ENCODE results near the gene CELSR1. TPM values are rescaled to one million over a fixed set of nuclear protein-coding genes. Genes with fewer than 3 reads are reported as not detected.

The CELSR1 gene
- total and polyA plus RNA-seq, 2 donors (not counting 1 experiment from before 2014, with no cell fraction given): 0.07 to 1.8 TPM

- H3K9me3 ChIP-seq (ENCODE audit: control insufficient read depth, insufficient read depth, low read depth, low read length): no peaks in the 10 kb centered on the region
- H2AFZ ChIP-seq (ENCODE audit: low read length): no peak overlapping the region
- H3K4me1 ChIP-seq (ENCODE audit: control insufficient read depth, extremely low read depth, insufficient read depth, low read length): no peaks in the 10 kb centered on the region
- H3K27me3 ChIP-seq (ENCODE audit: control insufficient read depth, insufficient read depth, low read length): no peaks in the 10 kb centered on the region
- DNase-seq (ENCODE audit: low read depth in 2 of 2): no peak
- no peaks in the 10 kb centered on the region for H3K36me3 ChIP-seq (ENCODE audit: control insufficient read depth, insufficient read depth, low read length)
- H3K9ac ChIP-seq (ENCODE audit: insufficient read depth, low read length): no peak overlapping the region
- H3K79me2 ChIP-seq (ENCODE audit: control insufficient read depth, insufficient read depth, low read length): no peaks in the 10 kb centered on the region
- H3K27ac ChIP-seq (ENCODE audit: insufficient read depth, low read length): no peak overlapping the region
- no peak overlapping the region for H3K4me2 ChIP-seq (ENCODE audit: extremely low read depth, insufficient read depth, low read length)
- no peak overlapping the region for H3K4me3 ChIP-seq (replicated peaks in 1 of 4; ENCODE audit: control extremely low read depth in 1 of 4, insufficient read depth in 1 of 4, low read depth in 3 of 4, low read length in 4 of 4)
- H4K20me1 ChIP-seq (ENCODE audit: control insufficient read depth, extremely low read depth, insufficient read depth, low read length): no peaks in the 10 kb centered on the region
- TF ChIP-seq CTCF (conservative IDR thresholded peaks at IDR 0.05 in 1 of 2, IDR thresholded peaks at IDR 0.05 in 1 of 2; ENCODE audit: low read depth in 1 of 2, low read length in 2 of 2) (no peak), EZH2 (IDR thresholded peaks at IDR 0.05; ENCODE audit: low read length, missing control alignments) (no peak)
Measured at GRCh38 chr22:46534177-46534776, 3.1 kb downstream of the CELSR1 start.

GRCh38 chr22:46533070-46533833 is 4.2 kb downstream of the CELSR1 start:
- Histone ChIP-seq H2AFZ (ENCODE audit: low read length) (no peak overlapping the region), H3K4me2 (ENCODE audit: extremely low read depth, insufficient read depth, low read length) (no peak overlapping the region), H3K27me3 (ENCODE audit: control insufficient read depth, insufficient read depth, low read length) (no peaks in the 10 kb centered on the region), H3K4me1 (ENCODE audit: control insufficient read depth, extremely low read depth, insufficient read depth, low read length) (no peaks in the 10 kb centered on the region), H3K9me3 (ENCODE audit: control insufficient read depth, insufficient read depth, low read depth, low read length) (no peaks in the 10 kb centered on the region), H3K36me3 (ENCODE audit: control insufficient read depth, insufficient read depth, low read length) (no peaks in the 10 kb centered on the region), H3K27ac (ENCODE audit: insufficient read depth, low read length) (no peak overlapping the region), H3K4me3 (replicated peaks in 1 of 4; ENCODE audit: control extremely low read depth in 1 of 4, insufficient read depth in 1 of 4, low read depth in 3 of 4, low read length in 4 of 4) (no peak overlapping the region), H3K79me2 (ENCODE audit: control insufficient read depth, insufficient read depth, low read length) (no peaks in the 10 kb centered on the region), H3K9ac (ENCODE audit: insufficient read depth, low read length) (no peak overlapping the region), H4K20me1 (ENCODE audit: control insufficient read depth, extremely low read depth, insufficient read depth, low read length) (no peaks in the 10 kb centered on the region)
- TF ChIP-seq CTCF (conservative IDR thresholded peaks at IDR 0.05 in 1 of 2, IDR thresholded peaks at IDR 0.05 in 1 of 2; ENCODE audit: low read depth in 1 of 2, low read length in 2 of 2) (no peak), EZH2 (IDR thresholded peaks at IDR 0.05; ENCODE audit: low read length, missing control alignments) (no peak)
- DNase-seq (ENCODE audit: low read depth in 2 of 2): no peak

DNA sequence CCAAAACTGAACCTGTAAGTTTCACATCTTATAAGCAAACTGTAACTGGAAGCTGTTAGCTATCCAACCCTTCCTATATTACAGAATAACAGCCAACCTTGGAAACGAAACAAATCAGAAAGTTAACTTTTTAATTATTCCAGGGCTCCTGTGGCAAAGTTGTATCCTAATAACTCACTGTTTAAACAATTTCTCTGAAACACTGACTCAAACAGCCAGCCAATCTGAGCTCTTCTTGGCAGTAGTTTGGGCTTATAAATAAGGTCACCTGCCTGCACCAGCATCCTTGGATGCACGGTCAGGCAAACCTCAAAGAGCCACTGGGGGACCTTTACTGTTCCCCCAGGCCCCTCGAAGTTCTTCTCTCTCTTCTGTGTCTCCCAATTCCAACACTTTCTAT is 5.0 kb downstream of the CELSR1 start:
- H4K20me1 ChIP-seq (ENCODE audit: control insufficient read depth, extremely low read depth, insufficient read depth, low read length): no peaks in the 10 kb centered on the region
- no peak for DNase-seq (ENCODE audit: low read depth in 2 of 2)
- H3K4me2 ChIP-seq (ENCODE audit: extremely low read depth, insufficient read depth, low read length): no peak overlapping the region
- no peaks in the 10 kb centered on the region for H3K9me3 ChIP-seq (ENCODE audit: control insufficient read depth, insufficient read depth, low read depth, low read length)
- H3K27ac ChIP-seq (ENCODE audit: insufficient read depth, low read length): no peak overlapping the region
- no peak overlapping the region for H3K9ac ChIP-seq (ENCODE audit: insufficient read depth, low read length)
- H3K36me3 ChIP-seq (ENCODE audit: control insufficient read depth, insufficient read depth, low read length): no peaks in the 10 kb centered on the region
- no peak overlapping the region for H2AFZ ChIP-seq (ENCODE audit: low read length)
- no peaks in the 10 kb centered on the region for H3K79me2 ChIP-seq (ENCODE audit: control insufficient read depth, insufficient read depth, low read length)
- no peak overlapping the region for H3K4me3 ChIP-seq (replicated peaks in 1 of 4; ENCODE audit: control extremely low read depth in 1 of 4, insufficient read depth in 1 of 4, low read depth in 3 of 4, low read length in 4 of 4)
- no peaks in the 10 kb centered on the region for H3K27me3 ChIP-seq (ENCODE audit: control insufficient read depth, insufficient read depth, low read length)
- no peak for TF ChIP-seq EZH2 (IDR thresholded peaks at IDR 0.05; ENCODE audit: low read length, missing control alignments)
- H3K4me1 ChIP-seq (ENCODE audit: control insufficient read depth, extremely low read depth, insufficient read depth, low read length): no peaks in the 10 kb centered on the region
